Measurements from ENCODE around the gene WDR27. TPM values are rescaled to one million over a fixed set of nuclear protein-coding genes. Genes with fewer than 3 reads are reported as not detected.
A peak's percentile ranks its signal among the peaks of the same experiment; 100 is the strongest.

WDR27 gene
- total RNA-seq: 10 to 100 TPM in 1 of 4 donors, 1 to 10 TPM in 3; 2.8 to 31.6 (median 4.0) TPM

- no peaks in the 10 kb centered on the region for H3K27me3 ChIP-seq
- in situ Hi-C loops (cut with MboI; ENCODE audit: low sequenced_read_pairs in 4 of 4): no loop called here
- peak within 1 kb of the TSS; percentile 88 to 93 (median 90) for H3K4me3 ChIP-seq
- no peaks in the 10 kb centered on the region for H3K9me3 ChIP-seq
- DNase-seq (peak; percentile 88 to 92), ATAC-seq (peak; percentile 92 to 95)
- intact Hi-C loops (cut with DNase I; ENCODE audit: low total_unique reads): loop anchor here (1.0 kb wide), 2 partner anchors 21 to 49 kb away; partner anchors contain the start of genes DYNLT2 and ERMARD
- peaks cover 36 to 51% of the 10 kb centered on the region in 2 donors for H3K4me1 ChIP-seq
- peaks cover 0 to 6% of the 10 kb centered on the region in 2 donors for H3K36me3 ChIP-seq
- TF ChIP-seq POLR2A (IDR thresholded peaks at IDR 0.05) (peak; percentile 92 to 94), CTCF (IDR thresholded peaks at IDR 0.05 in 4 of 5, conservative IDR thresholded peaks at IDR 0.05 in 1 of 5) (no peak)
- H3K27ac ChIP-seq: peak within 1 kb of the TSS; percentile 87 to 97 (median 95)
Measured at GRCh38 chr6:169701954-169702839, at the start of gene WDR27, which contains the start of gene C6orf120. Gene WDR27, minus strand, starts transcription at chr6:169702029. Its CDS starts 13,024 bp downstream, at chr6:169689005. Gene C6orf120, plus strand, starts transcription at chr6:169702126. Its CDS starts 334 bp downstream, at chr6:169702460.

- Histone ChIP-seq H3K4me3 (no peak overlapping the region), H3K36me3 (no peaks in the 10 kb centered on the region), H3K4me1 (peaks cover 8 to 11% of the 10 kb centered on the region in 2 donors), H3K9me3 (no peaks in the 10 kb centered on the region), H3K27ac (no peak overlapping the region), H3K27me3 (no peaks in the 10 kb centered on the region)
- no peak for DNase-seq
- intact Hi-C loops (cut with DNase I; ENCODE audit: low total_unique reads): no loop called here
- no peak for ATAC-seq
- in situ Hi-C loops (cut with MboI; ENCODE audit: low sequenced_read_pairs in 4 of 4): no loop called here
- no peak for TF ChIP-seq POLR2A (IDR thresholded peaks at IDR 0.05)
- TF ChIP-seq CTCF (IDR thresholded peaks at IDR 0.05 in 4 of 5, conservative IDR thresholded peaks at IDR 0.05 in 1 of 5): no peak
Measured at GRCh38 chr6:169746556-169746955, 44.7 kb upstream of the WDR27 start.

GRCh38 chr6:169745405-169745804 is 43.6 kb upstream of the WDR27 start:
- TF ChIP-seq CTCF (IDR thresholded peaks at IDR 0.05 in 4 of 5, conservative IDR thresholded peaks at IDR 0.05 in 1 of 5): no peak
- no peak for TF ChIP-seq POLR2A (IDR thresholded peaks at IDR 0.05)
- no peak for ATAC-seq
- Histone ChIP-seq H3K27ac (no peak overlapping the region), H3K27me3 (no peaks in the 10 kb centered on the region), H3K9me3 (no peaks in the 10 kb centered on the region), H3K4me1 (peaks cover 4 to 7% of the 10 kb centered on the region in 2 donors), H3K36me3 (no peaks in the 10 kb centered on the region), H3K4me3 (no peak overlapping the region)
- in situ Hi-C loops (cut with MboI; ENCODE audit: low sequenced_read_pairs in 4 of 4) (no loop called here), intact Hi-C loops (cut with DNase I; ENCODE audit: low total_unique reads) (no loop called here)
- no peak for DNase-seq

GRCh38 chr6:169741344-169741743 is 39.5 kb upstream of the WDR27 start:
- DNase-seq (no peak), ATAC-seq (no peak)
- Histone ChIP-seq H3K9me3 (no peaks in the 10 kb centered on the region), H3K27me3 (no peaks in the 10 kb centered on the region), H3K27ac (no peak overlapping the region), H3K4me3 (no peak overlapping the region), H3K4me1 (peaks cover 19 to 23% of the 10 kb centered on the region in 2 donors), H3K36me3 (no peaks in the 10 kb centered on the region)
- in situ Hi-C loops (cut with MboI; ENCODE audit: low sequenced_read_pairs in 4 of 4) (no loop called here), intact Hi-C loops (cut with DNase I; ENCODE audit: low total_unique reads) (no loop called here)
- TF ChIP-seq POLR2A (IDR thresholded peaks at IDR 0.05): no peak
- TF ChIP-seq CTCF (IDR thresholded peaks at IDR 0.05 in 4 of 5, conservative IDR thresholded peaks at IDR 0.05 in 1 of 5): no peak

Measured in gastrocnemius medialis (tissue), 4 donors.